Endothelial cell of umbilical vein (primary cell): Measurements from ENCODE around the gene NPSR1. TPM values are rescaled to one million over a fixed set of nuclear protein-coding genes. Genes with fewer than 3 reads are reported as not detected.

Experiments used
- BruUV-seq: library from RNA; stranded (reverse); fragments of 400-500 nt; replicated peaks from 2 replicates; lab custom pipeline; 2021; lab: Mats Ljungman, UMichigan
- CTCF ChIA-PET: fragments of 300-600, 350-600 bp; sonication (Branson Sonifier 250); formaldehyde crosslinking; loops from one replicate; lab custom pipeline; 2021; ENCODE audit warnings: antibody characterized with exemption, inconsistent platforms; lab: Charles Lee
- POLR2A ChIA-PET: fragments of 300-600, 350-600 bp; sonication (Branson Sonifier 250); formaldehyde crosslinking; loops from one replicate; lab custom pipeline; 2021; ENCODE audit warnings: antibody characterized with exemption, inconsistent platforms; lab: Charles Lee
- DNase-seq: peaks from one replicate; pipeline ENCODE4 v3.0.0-alpha.2; 2011; ENCODE audit warnings: low read depth, low spot score
- FAIRE-seq: peaks from 2 replicates; lab custom pipeline; 2011; peaks lifted over from hg19 to GRCh38; lab: Jason Lieb, UNC
- H2AFZ ChIP-seq: 2 replicates; pipeline ENCODE4 v1.6.0; 2012; ENCODE audit warnings: low read depth, low read length, control low read depth, inconsistent platforms
- H3K27ac ChIP-seq: 2 replicates; pipeline ENCODE4 v1.5.1; 2011; ENCODE audit warnings: low read depth, mild to moderate bottlenecking, control low read depth, low read length, moderate library complexity; ENCODE audit not compliant: insufficient read depth
- H3K27me3 ChIP-seq, 2 experiments: 2 replicates each; pipeline versions ENCODE4 v1.6.0 to v1.6.1; 2011; ENCODE audit warnings: low read length in 2 of 2, mixed read lengths in 1 of 2; ENCODE audit not compliant: control insufficient read depth in 2 of 2, insufficient read depth in 2 of 2
- H3K36me3 ChIP-seq, 2 experiments: 2 replicates in 1 of 2; 3 replicates in 1 of 2; pipeline ENCODE4 v1.5.1; 2011; ENCODE audit warnings: low read length in 2 of 2, mild to moderate bottlenecking in 1 of 2, moderate library complexity in 1 of 2; ENCODE audit not compliant: control insufficient read depth in 2 of 2, insufficient read depth in 2 of 2; ENCODE audit errors: extremely low read depth in 1 of 2
- H3K4me1 ChIP-seq: 3 replicates; pipeline ENCODE4 v1.5.1; 2011; ENCODE audit warnings: mild to moderate bottlenecking, low read length; ENCODE audit not compliant: control insufficient read depth, insufficient read depth; ENCODE audit errors: extremely low read depth
- H3K4me2 ChIP-seq: 2 replicates; pipeline ENCODE4 v1.6.1; 2011; ENCODE audit warnings: low read length, control low read depth, mixed read lengths; ENCODE audit not compliant: insufficient read depth
- H3K4me3 ChIP-seq, 3 experiments: fragments of 200-600 bp in 1 of 3; sonication (generic), shearing (Covaris generic) in 1 of 3; replicated peaks in 1 of 3; 2 replicates each; pipeline ENCODE4 v1.5.1; 2011 to 2016; ENCODE audit warnings: control low read depth in 3 of 3, low read length in 3 of 3, mild to moderate bottlenecking in 2 of 3, inconsistent platforms in 1 of 3, low read depth in 1 of 3, moderate library complexity in 1 of 3; ENCODE audit not compliant: insufficient read depth in 1 of 3
- H3K79me2 ChIP-seq: 2 replicates; pipeline ENCODE4 v1.6.0; 2012; ENCODE audit warnings: low read length, inconsistent platforms; ENCODE audit not compliant: control insufficient read depth, insufficient read depth
- H3K9ac ChIP-seq: replicated peaks from 2 replicates; pipeline ENCODE3; 2011; ENCODE audit warnings: low read length, control low read depth; ENCODE audit not compliant: insufficient read depth; ENCODE audit errors: extremely low read depth
- H3K9me1 ChIP-seq: replicated peaks from 3 replicates; pipeline ENCODE4 v1.6.0; 2011; ENCODE audit warnings: mild to moderate bottlenecking, low read length; ENCODE audit not compliant: control insufficient read depth, insufficient read depth; ENCODE audit errors: extremely low read depth
- H3K9me3 ChIP-seq: replicated peaks from 2 replicates; pipeline ENCODE4 v1.5.1; 2012; ENCODE audit warnings: low read length, inconsistent platforms; ENCODE audit not compliant: control insufficient read depth, insufficient read depth
- H4K20me1 ChIP-seq: replicated peaks from 2 replicates; pipeline ENCODE3; 2011; ENCODE audit warnings: mild to moderate bottlenecking, low read length; ENCODE audit not compliant: control insufficient read depth, insufficient read depth; ENCODE audit errors: extremely low read depth
- EZH2 ChIP-seq: IDR thresholded peaks from 2 replicates; pipeline ENCODE4 v1.6.1; 2012; ENCODE audit warnings: borderline replicate concordance, low read depth, mild to moderate bottlenecking, moderate library complexity, low read length, inconsistent platforms; ENCODE audit not compliant: severe bottlenecking
- FOS ChIP-seq: IDR thresholded peaks from 2 replicates; pipeline ENCODE4 v1.6.1; 2011; ENCODE audit warnings: mild to moderate bottlenecking, low read length, moderate library complexity, borderline replicate concordance; ENCODE audit not compliant: insufficient read depth
- GATA2 ChIP-seq: IDR thresholded peaks from 2 replicates; pipeline ENCODE4 v1.7.0; 2011; ENCODE audit warnings: low read depth, mild to moderate bottlenecking, moderate library complexity, mixed read lengths, low read length; ENCODE audit not compliant: insufficient read length, insufficient read depth
- JUN ChIP-seq: IDR thresholded peaks from 2 replicates; pipeline ENCODE4 v1.6.1; 2011; ENCODE audit warnings: borderline replicate concordance, low read depth; ENCODE audit not compliant: insufficient read length, insufficient read depth
- MYC ChIP-seq: IDR thresholded peaks from one replicate; pipeline ENCODE4 v1.6.1; 2011; ENCODE audit warnings: mild to moderate bottlenecking, low read depth, low read length
- POLR2A ChIP-seq: IDR thresholded peaks from 2 replicates; pipeline ENCODE4 v1.6.1; 2012; ENCODE audit warnings: low read depth, mild to moderate bottlenecking, control low read depth, low read length
- POLR2AphosphoS5 ChIP-seq: IDR thresholded peaks from 2 replicates; pipeline ENCODE4 v1.6.1; 2012; ENCODE audit warnings: low read depth, mild to moderate bottlenecking, control low read depth, low read length, moderate library complexity; ENCODE audit not compliant: insufficient read depth
- dilution Hi-C: fragments of 300-500 bp; cut with MboI; formaldehyde crosslinking; loops from one replicate; pipeline ENCODE4 v1.15.0; 2019; ENCODE audit warnings: low sequenced_read_pairs; ENCODE audit not compliant: extremely low pct_ligation_motif_present
- intact Hi-C: fragments of 100-400 bp; cut with micrococcal nuclease; formaldehyde crosslinking; loops from one replicate; pipeline ENCODE4 v1.10.0; 2022
- polyA plus RNA-seq, 4 experiments: library from polyadenylated mRNA; depleted of rRNA in 3 of 4; stranded (reverse) in 3 of 4; unstranded in 1 of 4; fragments of >200 nt; gene quantifications; 2 replicates each; pipeline versions ENCODE4 v1.2.1 to v1.2.3, GENCODE V29; 2011 to 2012; ENCODE audit warnings: missing spikeins in 1 of 4
- total RNA-seq: library from RNA; stranded (reverse); gene quantifications from 2 replicates; pipeline ENCODE4 v1.2.3, GENCODE V29; 2021
- TF ChIP-seq, protein P1 (sequence below), 2 donors: IDR thresholded peaks; 1 replicate in 1 of 2; 2 replicates in 1 of 2; pipeline ENCODE4 v1.5.1; 2011; ENCODE audit warnings: low read length in 2 of 2, mild to moderate bottlenecking in 2 of 2, moderate library complexity in 2 of 2, control low read depth in 1 of 2, inconsistent platforms in 1 of 2, low read depth in 1 of 2; ENCODE audit not compliant: insufficient read depth in 1 of 2; ENCODE audit errors: extremely low read depth in 1 of 2
- TF ChIP-seq, protein P2 (sequence below): IDR thresholded peaks from 2 replicates; pipeline ENCODE4 v1.6.1; 2011; ENCODE audit not compliant: insufficient read depth, insufficient read length

Gene NPSR1
- total and polyA plus RNA-seq, 2 donors (not counting 3 experiments of a cell fraction or from before 2014, with no cell fraction given) = not detected

DNA sequence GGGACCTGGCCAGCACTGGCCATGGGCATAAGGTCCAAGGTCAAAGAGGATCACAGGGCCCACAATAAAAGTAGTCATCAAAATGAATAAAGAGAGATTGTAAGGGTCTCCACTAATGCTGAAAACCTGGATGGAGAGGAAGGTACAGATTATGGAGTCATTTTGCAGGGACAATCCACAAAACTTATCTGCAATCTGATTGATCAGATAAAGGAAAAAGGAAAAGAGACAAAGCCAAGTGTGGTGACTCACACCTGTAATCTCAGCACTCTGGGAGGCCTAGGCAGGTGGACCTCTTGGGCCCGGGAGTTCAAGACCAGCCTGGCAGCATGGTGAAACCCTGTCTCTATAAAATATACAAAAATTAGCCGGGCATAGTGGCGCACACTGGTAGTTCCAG, 174.0 kb downstream of the NPSR1 start:
- Histone ChIP-seq H3K4me3 (no peak overlapping the region), H3K9me1 (no peaks in the 10 kb centered on the region), H3K4me2 (no peak overlapping the region), H4K20me1 (no peaks in the 10 kb centered on the region), H3K79me2 (no peaks in the 10 kb centered on the region), H3K4me1 (peaks cover 3% of the 10 kb centered on the region), H3K9me3 (no peaks in the 10 kb centered on the region), H3K36me3 (no peaks in the 10 kb centered on the region), H3K27me3 (peaks cover 0 to 1% of the 10 kb centered on the region in 2 experiments), H3K27ac (no peak overlapping the region), H2AFZ (no peak overlapping the region), H3K9ac (no peak overlapping the region)
- ChIA-PET POLR2A (no interaction called here), CTCF (interaction anchor here (1.5 kb wide), 1 partner anchor 8 kb away, joined by 6 read pairs; no protein-coding TSS in a partner anchor)
- FAIRE-seq (no peak), DNase-seq (no peak)
- no peak for TF ChIP-seq POLR2A
- TF ChIP-seq GATA2 = peak; percentile 6
- BruUV-seq = no TSS peak
- intact Hi-C loops = no loop called here
- dilution Hi-C loops = no loop called here

DNA sequence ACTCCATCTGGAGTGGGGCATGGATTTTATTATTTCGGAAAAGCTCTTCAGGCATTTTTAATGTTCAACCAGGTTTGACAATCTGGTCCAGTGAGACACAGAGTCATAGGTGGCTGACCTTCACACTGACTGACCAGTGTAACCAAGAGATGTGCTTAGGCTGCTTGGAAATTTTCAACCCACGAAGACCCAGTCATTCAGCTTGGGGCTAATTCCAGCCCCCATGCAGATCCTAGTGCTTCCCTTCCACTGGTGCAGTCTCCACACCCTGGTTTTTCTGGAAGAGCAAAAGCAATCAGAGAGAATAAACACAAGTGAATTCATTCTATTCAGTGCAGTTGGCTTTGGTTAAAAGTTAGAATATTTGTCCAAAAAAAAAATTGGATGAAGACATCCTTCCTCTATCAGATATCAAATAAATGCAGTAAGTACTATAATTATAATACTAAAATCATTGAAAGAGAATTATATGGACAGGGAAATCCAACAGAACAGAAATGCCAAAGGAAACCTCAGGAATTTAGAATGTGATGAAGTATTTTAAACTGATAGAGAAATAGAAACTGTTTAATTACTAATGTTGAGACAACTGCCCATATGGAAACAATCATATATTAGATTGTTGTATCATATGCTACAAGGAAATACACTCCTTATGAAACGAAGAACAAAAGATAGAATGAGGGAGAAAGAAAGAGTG, 178.0 kb downstream of the NPSR1 start:
- Histone ChIP-seq H3K4me1 (peaks cover 14% of the 10 kb centered on the region), H3K9ac (no peak overlapping the region), H3K9me1 (no peaks in the 10 kb centered on the region), H4K20me1 (no peaks in the 10 kb centered on the region), H3K4me3 (no peak overlapping the region), H3K27me3 (no peaks in the 10 kb centered on the region), H3K9me3 (no peaks in the 10 kb centered on the region), H2AFZ (no peak overlapping the region), H3K79me2 (no peaks in the 10 kb centered on the region), H3K36me3 (no peaks in the 10 kb centered on the region), H3K4me2 (no peak overlapping the region), H3K27ac (no peak overlapping the region)
- TF ChIP-seq EZH2 (no peak), GATA2 (no peak), POLR2AphosphoS5 (no peak), FOS (no peak), JUN (no peak), POLR2A (no peak), MYC (no peak)
- TF ChIP-seq, protein P1, sequence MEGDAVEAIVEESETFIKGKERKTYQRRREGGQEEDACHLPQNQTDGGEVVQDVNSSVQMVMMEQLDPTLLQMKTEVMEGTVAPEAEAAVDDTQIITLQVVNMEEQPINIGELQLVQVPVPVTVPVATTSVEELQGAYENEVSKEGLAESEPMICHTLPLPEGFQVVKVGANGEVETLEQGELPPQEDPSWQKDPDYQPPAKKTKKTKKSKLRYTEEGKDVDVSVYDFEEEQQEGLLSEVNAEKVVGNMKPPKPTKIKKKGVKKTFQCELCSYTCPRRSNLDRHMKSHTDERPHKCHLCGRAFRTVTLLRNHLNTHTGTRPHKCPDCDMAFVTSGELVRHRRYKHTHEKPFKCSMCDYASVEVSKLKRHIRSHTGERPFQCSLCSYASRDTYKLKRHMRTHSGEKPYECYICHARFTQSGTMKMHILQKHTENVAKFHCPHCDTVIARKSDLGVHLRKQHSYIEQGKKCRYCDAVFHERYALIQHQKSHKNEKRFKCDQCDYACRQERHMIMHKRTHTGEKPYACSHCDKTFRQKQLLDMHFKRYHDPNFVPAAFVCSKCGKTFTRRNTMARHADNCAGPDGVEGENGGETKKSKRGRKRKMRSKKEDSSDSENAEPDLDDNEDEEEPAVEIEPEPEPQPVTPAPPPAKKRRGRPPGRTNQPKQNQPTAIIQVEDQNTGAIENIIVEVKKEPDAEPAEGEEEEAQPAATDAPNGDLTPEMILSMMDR (IDR thresholded peaks at IDR 0.05; ENCODE audit: extremely low read depth in 1 of 2, insufficient read depth in 1 of 2, low read depth in 1 of 2, low read length in 2 of 2) = no peak
- TF ChIP-seq, protein P2, sequence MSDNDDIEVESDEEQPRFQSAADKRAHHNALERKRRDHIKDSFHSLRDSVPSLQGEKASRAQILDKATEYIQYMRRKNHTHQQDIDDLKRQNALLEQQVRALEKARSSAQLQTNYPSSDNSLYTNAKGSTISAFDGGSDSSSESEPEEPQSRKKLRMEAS = no peak
- FAIRE-seq (no peak), DNase-seq (no peak)
- dilution Hi-C loops = no loop called here
- ChIA-PET POLR2A (no interaction called here), CTCF (interaction anchor here (1.0 to 3.5 kb wide), 4 partner anchors 12 to 874 kb away, joined by 3 to 17 read pairs (median 4); no protein-coding TSS in a partner anchor)
- intact Hi-C loops = loop anchor here (2.0 to 5.0 kb wide), 2 partner anchors 15 to 201 kb away; partner anchors contain the start of gene DPY19L1
- BruUV-seq = no TSS peak
